Colonic mucosa (tissue), 4 donors: ENCODE results near the gene PDC. TPM values are rescaled to one million over a fixed set of nuclear protein-coding genes. Genes with fewer than 3 reads are reported as not detected.

Experiments
- DNase-seq: peaks from one replicate; pipeline ENCODE4 v3.0.0-alpha.2; 2020
- H3K27ac ChIP-seq: fragments of 200-600 bp; one replicate; pipeline ENCODE4 v1.8.0; 2021
- H3K27me3 ChIP-seq: fragments of 200-600 bp; one replicate; pipeline ENCODE4 v1.8.0; 2021
- H3K36me3 ChIP-seq: fragments of 200-600 bp; one replicate; pipeline ENCODE4 v1.8.0; 2021
- H3K4me1 ChIP-seq: fragments of 200-600 bp; one replicate; pipeline ENCODE4 v1.8.0; 2021; ENCODE audit warnings: mild to moderate bottlenecking
- H3K4me3 ChIP-seq: fragments of 200-600 bp; one replicate; pipeline ENCODE4 v1.8.0; 2021
- H3K9ac ChIP-seq, 2 donors: one replicate each; pipeline ENCODE4 v1.7.0; 2013; ENCODE audit warnings: control low read depth in 2 of 2, low read depth in 2 of 2, low read length in 2 of 2
- H3K9me3 ChIP-seq: fragments of 200-600 bp; one replicate; pipeline ENCODE4 v1.8.0; 2021
- CTCF ChIP-seq: fragments of 200-600 bp; IDR thresholded peaks from one replicate; pipeline ENCODE4 v1.8.0; 2022; ENCODE audit warnings: antibody characterized with exemption, mild to moderate bottlenecking
- intact Hi-C: fragments of 100-400 bp; cut with DNase I; formaldehyde crosslinking; loops from one replicate; pipeline ENCODE4 v1.14.1; 2022
- total RNA-seq, 2 donors: library from RNA; stranded (reverse); fragmentation: NEBNext Ultra II Directional in 1 of 2; extraction: Animal tissue kit (Norgen Biotek cat#: 25700) in 1 of 2; gene quantifications; one replicate each; pipeline ENCODE4 v1.2.1, GENCODE V29; 2021
- donor health status: healthy.
- donor health status: DM: no; HTN: no; CAD: no.
- donor health status: DM: no; HTN: no; CAD: no.

PDC gene
- total RNA-seq, 2 donors from 2014 or later, result not detected

- no peak for TF ChIP-seq CTCF
- DNase-seq, result no peak
- H3K4me3 ChIP-seq, result no peak overlapping the region
- intact Hi-C loops, result no loop called here
- no peaks in the 10 kb centered on the region for H3K9me3 ChIP-seq
- H3K9ac ChIP-seq, result no peak overlapping the region
- no peaks in the 10 kb centered on the region for H3K36me3 ChIP-seq
- no peaks in the 10 kb centered on the region for H3K4me1 ChIP-seq
- no peaks in the 10 kb centered on the region for H3K27me3 ChIP-seq
- H3K27ac ChIP-seq, result no peak overlapping the region
Observed at GRCh38 chr1:186492531-186493291, 31.8 kb upstream of the PDC start.

- no peaks in the 10 kb centered on the region for H3K4me1 ChIP-seq
- TF ChIP-seq CTCF, result no peak
- H3K9ac ChIP-seq, result no peak overlapping the region
- no peak overlapping the region for H3K27ac ChIP-seq
- DNase-seq, result no peak
- intact Hi-C loops, result no loop called here
- H3K9me3 ChIP-seq, result no peaks in the 10 kb centered on the region
- no peak overlapping the region for H3K4me3 ChIP-seq
- H3K27me3 ChIP-seq, result no peaks in the 10 kb centered on the region
- no peaks in the 10 kb centered on the region for H3K36me3 ChIP-seq
Observed at GRCh38 chr1:186491336-186491735, 30.4 kb upstream of the PDC start.

GRCh38 chr1:186487163-186487562 is 26.2 kb upstream of the PDC start:
- DNase-seq, result no peak
- Histone ChIP-seq H3K9ac (no peak overlapping the region), H3K27me3 (no peaks in the 10 kb centered on the region), H3K4me1 (no peaks in the 10 kb centered on the region), H3K36me3 (no peaks in the 10 kb centered on the region), H3K9me3 (no peaks in the 10 kb centered on the region), H3K4me3 (no peak overlapping the region), H3K27ac (no peak overlapping the region)
- TF ChIP-seq CTCF, result no peak
- intact Hi-C loops, result loop anchor here (10.0 kb wide), 1 partner anchor 198 kb away; the partner anchor contains the start of gene PTGS2

GRCh38 chr1:186486061-186486460 is 25.1 kb upstream of the PDC start:
- Histone ChIP-seq H3K9me3 (no peaks in the 10 kb centered on the region), H3K4me1 (no peaks in the 10 kb centered on the region), H3K36me3 (no peaks in the 10 kb centered on the region), H3K9ac (no peak overlapping the region), H3K27me3 (no peaks in the 10 kb centered on the region), H3K27ac (no peak overlapping the region), H3K4me3 (no peak overlapping the region)
- TF ChIP-seq CTCF, result no peak
- no peak for DNase-seq
- intact Hi-C loops, result loop anchor here (10.0 kb wide), 1 partner anchor 199 kb away; the partner anchor contains the start of gene PTGS2

GRCh38 chr1:186483561-186483960 is 22.6 kb upstream of the PDC start:
- TF ChIP-seq CTCF, result no peak
- no peak overlapping the region for H3K4me3 ChIP-seq
- H3K36me3 ChIP-seq, result no peaks in the 10 kb centered on the region
- no peaks in the 10 kb centered on the region for H3K27me3 ChIP-seq
- H3K9ac ChIP-seq, result no peak overlapping the region
- H3K27ac ChIP-seq, result no peak overlapping the region
- no peak for DNase-seq
- intact Hi-C loops, result loop anchor here (2.0 to 10.0 kb wide), 2 partner anchors 201 to 501 kb away; partner anchors contain the start of gene PTGS2
- no peaks in the 10 kb centered on the region for H3K4me1 ChIP-seq
- H3K9me3 ChIP-seq, result no peaks in the 10 kb centered on the region
